Uterus (tissue), 2 donors: ENCODE data around the gene PHF3.

ENCODE experiments used
- CTCF ChIP-seq, 4 experiments: fragments of 200-600 bp in 2 of 4; fragments of 450-650 bp in 2 of 4; sonication (generic) in 2 of 4; IDR thresholded peaks; one replicate each; pipeline ENCODE4 v1.5.1; 2016 to 2019; ENCODE audit warnings: antibody characterized with exemption in 4 of 4, mild to moderate bottlenecking in 2 of 4, moderate library complexity in 1 of 4
- POLR2A ChIP-seq, 2 donors: fragments of 450-650 bp; IDR thresholded peaks; one replicate each; pipeline ENCODE4 v1.6.1; 2016; ENCODE audit warnings: antibody characterized with exemption in 2 of 2, mild to moderate bottlenecking in 1 of 2, moderate library complexity in 1 of 2

- TF ChIP-seq POLR2A (IDR thresholded peaks at IDR 0.05) (no peak), CTCF (IDR thresholded peaks at IDR 0.05) (no peak)
Observed at GRCh38 chr6:63740709-63741108, 105.1 kb downstream of the PHF3 start.
